DLD1 (cell line): Measurements from ENCODE around the gene GPR150.

ENCODE experiments used
- in situ Hi-C: cut with HindIII; loops from 2 replicates; pipeline ENCODE4 v1.10.0; 2017; ENCODE audit warnings: low sequenced_read_pairs

GPR150 gene

GRCh38 chr5:95620030-95620869, at the start of gene GPR150:
TSS of gene GPR150 (plus strand) at chr5:95620087. CDS start at chr5:95620276, 189 bp downstream.
- in situ Hi-C loops, result no loop called here

GRCh38 chr5:95572016-95572415, 47.9 kb upstream of the GPR150 start:
- in situ Hi-C loops, result no loop called here

- in situ Hi-C loops, result no loop called here
These were observed 38.3 kb upstream of the GPR150 start for GRCh38 chr5:95581576-95581975.

- in situ Hi-C loops, result no loop called here
These were observed 35.9 kb upstream of the GPR150 start for GRCh38 chr5:95583992-95584391.

- in situ Hi-C loops, result no loop called here
These were observed 29.0 kb upstream of the GPR150 start for GRCh38 chr5:95590880-95591279.

- in situ Hi-C loops, result no loop called here
These were observed 28.4 kb upstream of the GPR150 start for GRCh38 chr5:95591490-95591901.

GRCh38 chr5:95595289-95595931, 24.5 kb upstream of the GPR150 start:
- in situ Hi-C loops, result no loop called here

- in situ Hi-C loops, result no loop called here
These were observed 20.6 kb upstream of the GPR150 start for GRCh38 chr5:95599252-95599651.

GRCh38 chr5:95600557-95600956, 19.3 kb upstream of the GPR150 start:
- in situ Hi-C loops, result no loop called here

- in situ Hi-C loops, result no loop called here
These were observed 14.1 kb upstream of the GPR150 start for GRCh38 chr5:95605786-95606185.

GRCh38 chr5:95606419-95606818, 13.5 kb upstream of the GPR150 start:
- in situ Hi-C loops, result no loop called here

GRCh38 chr5:95609711-95610110, 10.2 kb upstream of the GPR150 start:
- in situ Hi-C loops, result no loop called here

- in situ Hi-C loops, result no loop called here
These were observed 9.3 kb upstream of the GPR150 start for GRCh38 chr5:95610546-95610945.

GRCh38 chr5:95611396-95611795, 8.5 kb upstream of the GPR150 start:
- in situ Hi-C loops, result no loop called here

GRCh38 chr5:95613514-95613913, 6.4 kb upstream of the GPR150 start:
- in situ Hi-C loops, result no loop called here

- in situ Hi-C loops, result no loop called here
These were observed 4.8 kb upstream of the GPR150 start for GRCh38 chr5:95615164-95615467.

- in situ Hi-C loops, result no loop called here
These were observed 2.8 kb upstream of the GPR150 start for GRCh38 chr5:95617057-95617456.

- in situ Hi-C loops, result no loop called here
These were observed 791 bp upstream of the GPR150 start for GRCh38 chr5:95619096-95619495.

- in situ Hi-C loops, result no loop called here
These were observed 315 bp upstream of the GPR150 start for GRCh38 chr5:95619514-95620029.

- in situ Hi-C loops, result no loop called here
These were observed 1.3 kb downstream of the GPR150 start for GRCh38 chr5:95620870-95621838.
